ENCODE results near the gene STPG3. TPM values are rescaled to one million over a fixed set of nuclear protein-coding genes. Genes with fewer than 3 reads are reported as not detected.

The STPG3 gene
- total RNA-seq, 1 donor from 2014 or later = not detected

DNA sequence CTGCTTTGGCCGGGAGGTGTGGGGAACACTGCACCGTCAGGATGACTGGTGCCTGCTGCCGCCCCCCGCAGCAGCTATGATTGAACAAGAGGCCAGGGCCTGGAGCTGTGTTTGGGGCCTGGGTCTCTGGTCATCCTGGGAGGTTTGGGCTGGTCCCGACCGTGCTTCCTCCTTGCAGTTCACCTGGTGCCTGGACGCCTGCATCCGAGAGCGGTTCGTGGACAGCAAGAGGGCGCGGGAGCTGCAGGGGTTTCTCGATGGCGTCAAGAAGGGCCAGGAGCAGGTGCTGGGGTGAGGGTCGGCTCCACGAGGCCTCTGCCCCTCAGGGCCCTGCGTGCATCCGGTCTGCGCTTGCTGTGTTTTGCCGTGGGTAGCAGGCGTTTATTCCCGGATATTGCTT lies 13.0 kb downstream of the STPG3 start:
- no peak for DNase-seq (ENCODE audit: low read depth)

DNA sequence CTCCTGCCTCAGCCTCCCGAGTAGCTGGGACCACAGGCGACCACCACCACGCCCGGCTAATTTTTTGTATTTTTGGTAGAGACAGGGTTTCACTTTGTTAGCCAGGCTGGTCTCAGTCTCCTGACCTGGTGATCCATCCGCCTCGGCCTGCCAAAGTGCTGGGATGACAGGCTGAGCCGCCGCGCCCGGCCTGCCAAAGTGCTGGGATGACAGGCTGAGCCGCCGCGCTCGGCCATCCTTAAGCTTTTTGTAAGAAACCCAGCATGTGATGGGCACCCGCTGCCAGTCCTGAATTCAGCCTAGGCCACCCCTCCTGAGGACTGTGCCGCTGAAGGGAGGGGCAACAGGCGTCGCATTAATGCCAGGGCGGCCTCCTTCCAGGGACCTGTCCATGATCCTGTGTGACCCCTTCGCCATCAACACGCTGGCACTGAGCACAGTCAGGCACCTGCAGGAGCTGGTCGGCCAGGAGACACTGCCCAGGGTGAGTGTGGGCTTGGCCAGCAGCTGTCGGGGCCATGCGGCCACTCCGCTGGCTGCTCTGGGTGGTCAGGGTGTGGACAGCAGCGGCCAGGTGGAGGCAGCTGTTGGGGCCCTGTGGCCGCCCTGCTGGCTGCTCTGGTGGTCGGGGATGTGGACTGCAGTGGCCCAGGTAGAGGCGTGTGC lies 14.5 kb downstream of the STPG3 start:
- DNase-seq (ENCODE audit: low read depth) = no peak

DNA sequence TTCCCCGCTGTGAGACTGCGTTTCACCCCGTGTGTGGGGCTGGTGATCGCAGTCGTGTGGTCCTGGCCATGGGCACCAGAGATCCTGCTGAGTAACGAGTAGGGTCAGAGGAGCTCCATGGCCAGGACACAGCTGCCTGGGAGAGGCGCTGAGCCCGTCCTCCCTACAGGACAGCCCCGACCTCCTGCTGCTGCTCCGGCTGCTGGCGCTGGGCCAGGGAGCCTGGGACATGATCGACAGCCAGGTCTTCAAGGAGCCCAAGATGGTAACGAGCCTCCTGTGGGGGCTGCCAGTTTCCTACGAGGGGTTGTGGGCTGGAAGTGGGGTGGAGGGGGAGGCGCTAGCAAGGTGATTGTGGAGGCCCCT lies 15.1 kb downstream of the STPG3 start:
- no peak for DNase-seq (ENCODE audit: low read depth)

- no peak for DNase-seq (ENCODE audit: low read depth)
Measured at GRCh38 chr9:137266585-137267453, 15.7 kb downstream of the STPG3 start.

DNA sequence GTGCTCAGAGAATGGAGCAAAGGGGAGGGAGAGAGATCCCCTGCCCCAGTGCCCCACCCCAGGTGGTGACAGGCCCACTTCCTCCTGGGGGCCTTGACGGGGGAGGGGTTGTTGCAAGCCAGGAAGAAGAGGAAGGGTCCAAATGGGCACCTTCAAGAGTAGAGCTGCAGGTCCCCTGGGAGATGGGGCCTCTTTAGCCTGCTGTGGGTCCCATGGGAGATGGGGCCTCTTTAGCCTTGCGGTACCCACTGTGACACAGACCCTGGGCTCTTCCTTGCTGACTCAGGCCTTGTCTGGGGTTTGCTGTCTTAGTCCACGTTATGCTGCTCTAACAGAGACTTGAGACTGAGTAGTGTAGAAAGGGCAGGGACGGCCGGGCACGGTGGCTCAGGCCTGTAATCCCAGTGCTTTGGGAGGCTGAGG lies 16.9 kb downstream of the STPG3 start:
- DNase-seq (ENCODE audit: low read depth) = no peak

- no peak for DNase-seq (ENCODE audit: low read depth)
Measured at GRCh38 chr9:137268538-137269201, 17.6 kb downstream of the STPG3 start.

DNA sequence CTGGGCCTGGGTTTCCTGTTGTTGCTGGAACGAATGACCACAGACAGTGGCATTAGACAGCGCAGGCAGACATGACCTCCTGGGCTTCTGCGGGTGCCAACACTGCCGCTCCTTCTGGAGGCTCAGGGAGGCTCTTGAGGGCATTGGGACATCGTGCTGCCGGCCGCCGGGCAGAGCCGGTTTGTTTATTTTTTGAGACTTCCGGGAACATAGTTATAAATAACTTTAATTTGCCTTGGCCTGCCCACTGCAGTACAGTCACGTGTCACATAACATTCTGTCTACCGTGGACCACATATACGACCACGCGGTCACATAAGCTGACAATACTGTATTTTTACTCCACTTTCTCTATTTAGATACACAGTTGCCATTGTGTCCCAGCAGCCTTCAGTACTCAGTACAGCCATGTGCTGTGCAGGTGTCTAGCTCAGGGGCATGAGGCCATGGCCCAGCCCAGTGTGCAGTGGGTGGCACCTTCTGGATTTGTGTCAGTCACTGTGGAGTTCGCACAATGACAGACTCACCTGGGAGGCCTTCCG lies 18.2 kb downstream of the STPG3 start:
- peak; percentile 24 for DNase-seq (ENCODE audit: low read depth)

- DNase-seq (ENCODE audit: low read depth) = peak; percentile 57
Measured at GRCh38 chr9:137270929-137271695, 20.0 kb downstream of the STPG3 start.

GRCh38 chr9:137271696-137272076 lies 20.6 kb downstream of the STPG3 start:
- DNase-seq (ENCODE audit: low read depth) = no peak

- no peak for DNase-seq (ENCODE audit: low read depth)
Measured at GRCh38 chr9:137272241-137273094, 21.4 kb downstream of the STPG3 start.

DNA sequence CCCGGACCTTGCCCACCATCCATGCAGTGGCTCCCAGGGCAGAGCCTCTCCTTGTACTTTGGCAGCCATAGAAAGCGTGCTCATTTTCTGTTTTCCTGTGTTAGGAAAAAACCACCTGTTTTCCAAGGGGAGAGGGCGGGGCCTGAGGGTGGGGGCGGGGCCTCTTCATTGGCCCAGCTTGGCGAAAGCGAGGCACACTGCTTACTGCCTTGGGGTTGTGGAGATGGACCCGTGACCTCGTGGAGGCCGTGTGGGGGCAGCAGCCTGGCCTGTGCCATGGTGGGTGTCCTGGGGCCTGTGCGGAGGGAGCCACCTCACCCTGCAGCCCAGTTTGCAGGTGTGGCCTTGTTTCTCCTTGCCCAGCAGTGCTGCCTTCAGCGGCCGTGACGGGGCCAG lies 22.0 kb downstream of the STPG3 start:
- no peak for DNase-seq (ENCODE audit: low read depth)

DNA sequence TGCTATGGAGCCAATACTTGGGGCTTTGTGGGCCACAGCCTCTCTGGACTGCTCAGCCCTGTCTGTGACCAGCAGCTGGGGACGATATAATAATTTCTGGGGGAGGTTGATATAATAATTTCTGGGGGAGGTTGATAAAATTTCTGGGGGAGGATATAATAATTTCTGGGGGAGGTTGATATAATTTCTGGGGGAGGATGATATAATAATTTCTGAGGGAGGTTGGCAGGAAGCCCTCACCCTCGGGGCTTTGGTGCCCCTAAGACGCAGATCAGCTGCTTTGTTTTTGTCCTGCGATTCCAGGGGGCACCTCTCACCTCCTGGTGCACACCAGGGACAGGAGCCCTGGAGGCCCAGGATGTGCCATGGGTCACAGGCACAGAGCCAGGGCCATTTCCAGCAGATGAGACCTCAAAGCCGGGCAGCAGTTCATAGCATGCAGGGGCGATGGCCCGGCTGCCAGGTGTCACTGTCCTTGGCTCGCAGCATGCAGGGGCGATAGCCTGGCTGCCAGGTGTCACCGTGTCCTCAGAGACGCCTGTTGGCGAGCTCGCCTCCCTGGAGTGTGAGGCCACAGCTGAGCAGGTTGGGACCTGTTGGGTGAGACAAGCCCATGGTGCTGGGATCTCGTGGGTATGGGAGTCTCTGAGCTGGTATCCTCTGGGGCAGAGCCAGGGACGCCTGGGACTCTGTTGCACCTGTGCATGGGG lies 22.7 kb downstream of the STPG3 start:
- no peak for DNase-seq (ENCODE audit: low read depth)

GRCh38 chr9:137275203-137275587 lies 24.1 kb downstream of the STPG3 start:
- DNase-seq (ENCODE audit: low read depth) = no peak

DNA sequence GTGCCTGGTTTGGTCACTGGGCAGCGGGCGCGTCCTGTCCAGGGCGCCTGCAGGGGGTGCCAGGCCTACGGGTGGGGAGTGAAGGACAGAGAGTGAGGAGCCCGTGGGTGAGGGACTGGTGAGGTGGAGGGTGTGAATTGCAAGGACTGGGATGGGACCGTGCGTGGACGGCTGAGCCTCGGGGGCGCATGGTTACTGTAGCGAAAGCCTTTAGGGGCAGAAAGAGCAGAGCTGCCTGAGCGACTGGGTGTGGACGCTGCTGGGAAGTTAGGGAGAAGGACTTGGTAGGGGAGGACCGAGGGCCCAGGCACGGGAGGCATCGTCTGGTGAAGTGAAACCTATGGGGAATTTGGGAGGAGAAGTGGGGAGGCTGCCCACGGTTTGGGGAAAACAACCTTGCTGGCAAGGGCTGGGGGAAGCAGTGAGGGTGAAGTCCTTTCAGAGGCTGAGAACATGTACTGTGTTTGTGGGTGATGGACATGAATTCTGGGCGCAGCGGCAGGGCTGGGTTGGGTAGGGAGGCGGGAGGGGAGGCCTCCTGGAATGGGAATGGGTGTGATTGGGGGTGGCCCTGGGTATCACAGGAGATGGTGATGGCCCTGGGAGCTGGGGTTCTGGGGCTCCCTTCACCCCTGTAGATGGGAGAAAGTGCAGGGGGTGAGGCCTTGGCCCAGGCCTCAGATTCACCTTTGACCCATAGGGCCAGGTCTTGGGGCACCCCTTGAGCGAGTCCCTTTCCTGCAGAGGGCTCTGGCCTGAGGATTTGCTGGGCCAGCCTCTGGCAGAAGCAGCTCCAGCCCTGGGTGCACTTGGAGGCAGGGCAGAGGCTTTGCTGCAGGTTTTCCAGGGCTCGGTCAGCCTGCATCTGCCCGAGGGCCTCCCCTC lies 24.7 kb downstream of the STPG3 start:
- no peak for DNase-seq (ENCODE audit: low read depth)

GRCh38 chr9:137276473-137277328 lies 25.6 kb downstream of the STPG3 start:
- DNase-seq (ENCODE audit: low read depth) = peak; percentile 71

- DNase-seq (ENCODE audit: low read depth) = peak; percentile 61
Measured at GRCh38 chr9:137277329-137278041, 26.4 kb downstream of the STPG3 start, which contains the start of gene TOR4A. TOR4A (plus strand) TSS chr9:137277726; CDS start chr9:137278690, 964 bp downstream.
